ENCODE measurements around the gene USH1C. TPM values are rescaled to one million over a fixed set of nuclear protein-coding genes. Genes with fewer than 3 reads are reported as not detected.

The USH1C gene
- total and polyA plus RNA-seq, 2 of the 4 experiments (the other 2 are of a cell fraction) = not detected

GRCh38 chr11:17535488-17535887 is 8.7 kb downstream of the USH1C start:
- Histone ChIP-seq H4K91ac (ENCODE audit: insufficient read depth, low read depth, low read length) (no peak overlapping the region), H2BK5ac (ENCODE audit: low read depth, low read length, poor library complexity, severe bottlenecking) (no peak overlapping the region), H3K9me3 (ENCODE audit: control insufficient read depth, insufficient read depth, low read length) (no peaks in the 10 kb centered on the region), H2AK5ac (ENCODE audit: low read depth, low read length) (no peak overlapping the region), H3K36me3 (ENCODE audit: control insufficient read depth, insufficient read depth, low read length) (no peaks in the 10 kb centered on the region), H2BK15ac (ENCODE audit: low read depth, low read length) (no peak overlapping the region), H3K4me2 (ENCODE audit: low read depth, low read length) (no peak overlapping the region), H3K4ac (ENCODE audit: low read depth, low read length) (no peak overlapping the region), H4K8ac (ENCODE audit: low read depth in 2 of 2, low read length in 2 of 2) (no peak overlapping the region), H4K5ac (ENCODE audit: low read depth, low read length) (no peak overlapping the region), H2AK9ac (replicated peaks; ENCODE audit: low read depth, low read length, poor library complexity) (no peak overlapping the region), H2BK20ac (ENCODE audit: low read depth, low read length) (no peak overlapping the region), H3K27me3 (ENCODE audit: control insufficient read depth, insufficient read depth, low read length) (peaks cover 16% of the 10 kb centered on the region), H3K9ac (ENCODE audit: low read depth, low read length) (no peak overlapping the region), H3K79me1 (ENCODE audit: low read depth in 1 of 2, low read length in 2 of 2) (no peaks in the 10 kb centered on the region), H3K4me1 (ENCODE audit: control insufficient read depth, insufficient read depth, low read length) (no peaks in the 10 kb centered on the region), H3K27ac (ENCODE audit: insufficient read depth, low read length) (no peak overlapping the region), H3K56ac (ENCODE audit: extremely low read depth, insufficient read depth, low read length) (no peak overlapping the region), H3K4me3 (ENCODE audit: insufficient read depth, low read depth, low read length) (no peak overlapping the region), H4K20me1 (ENCODE audit: insufficient read depth, low read length) (no peaks in the 10 kb centered on the region), H3K23ac (ENCODE audit: low read depth, low read length) (no peak overlapping the region), H3K9me1 (ENCODE audit: insufficient read depth, low read length) (no peaks in the 10 kb centered on the region), H3K18ac (ENCODE audit: low read depth, low read length) (no peak overlapping the region), H2BK120ac (ENCODE audit: low read depth, low read length) (no peak overlapping the region), H2AFZ (replicated peaks; ENCODE audit: low read length, poor library complexity) (no peak overlapping the region), H3K14ac (replicated peaks; ENCODE audit: low read depth, low read length) (no peak overlapping the region)
- TF ChIP-seq POLR2A (IDR thresholded peaks at IDR 0.05; ENCODE audit: low read depth, low read length) (no peak), NFE2L2 (IDR thresholded peaks at IDR 0.05; ENCODE audit: low read depth, low read length) (no peak), CHD1 (IDR thresholded peaks at IDR 0.05; ENCODE audit: low read depth, low read length) (no peak), MAZ (IDR thresholded peaks at IDR 0.05; ENCODE audit: borderline replicate concordance, low read depth, low read length) (no peak), RFX5 (IDR thresholded peaks at IDR 0.05; ENCODE audit: low read depth, low read length) (no peak), MAFK (IDR thresholded peaks at IDR 0.05; ENCODE audit: low read depth, low read length) (no peak), MXI1 (IDR thresholded peaks at IDR 0.05; ENCODE audit: borderline replicate concordance, low read depth, low read length) (no peak), RCOR1 (IDR thresholded peaks at IDR 0.05; ENCODE audit: insufficient replicate concordance, low read length) (no peak), SMC3 (IDR thresholded peaks at IDR 0.05; ENCODE audit: low read depth, low read length) (no peak), CEBPB (IDR thresholded peaks at IDR 0.05; ENCODE audit: low read depth, low read length) (no peak)
- TF ChIP-seq, protein P1, sequence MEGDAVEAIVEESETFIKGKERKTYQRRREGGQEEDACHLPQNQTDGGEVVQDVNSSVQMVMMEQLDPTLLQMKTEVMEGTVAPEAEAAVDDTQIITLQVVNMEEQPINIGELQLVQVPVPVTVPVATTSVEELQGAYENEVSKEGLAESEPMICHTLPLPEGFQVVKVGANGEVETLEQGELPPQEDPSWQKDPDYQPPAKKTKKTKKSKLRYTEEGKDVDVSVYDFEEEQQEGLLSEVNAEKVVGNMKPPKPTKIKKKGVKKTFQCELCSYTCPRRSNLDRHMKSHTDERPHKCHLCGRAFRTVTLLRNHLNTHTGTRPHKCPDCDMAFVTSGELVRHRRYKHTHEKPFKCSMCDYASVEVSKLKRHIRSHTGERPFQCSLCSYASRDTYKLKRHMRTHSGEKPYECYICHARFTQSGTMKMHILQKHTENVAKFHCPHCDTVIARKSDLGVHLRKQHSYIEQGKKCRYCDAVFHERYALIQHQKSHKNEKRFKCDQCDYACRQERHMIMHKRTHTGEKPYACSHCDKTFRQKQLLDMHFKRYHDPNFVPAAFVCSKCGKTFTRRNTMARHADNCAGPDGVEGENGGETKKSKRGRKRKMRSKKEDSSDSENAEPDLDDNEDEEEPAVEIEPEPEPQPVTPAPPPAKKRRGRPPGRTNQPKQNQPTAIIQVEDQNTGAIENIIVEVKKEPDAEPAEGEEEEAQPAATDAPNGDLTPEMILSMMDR (conservative IDR thresholded peaks at IDR 0.05; ENCODE audit: low read depth, low read length) = no peak
- TF ChIP-seq, protein P2, sequence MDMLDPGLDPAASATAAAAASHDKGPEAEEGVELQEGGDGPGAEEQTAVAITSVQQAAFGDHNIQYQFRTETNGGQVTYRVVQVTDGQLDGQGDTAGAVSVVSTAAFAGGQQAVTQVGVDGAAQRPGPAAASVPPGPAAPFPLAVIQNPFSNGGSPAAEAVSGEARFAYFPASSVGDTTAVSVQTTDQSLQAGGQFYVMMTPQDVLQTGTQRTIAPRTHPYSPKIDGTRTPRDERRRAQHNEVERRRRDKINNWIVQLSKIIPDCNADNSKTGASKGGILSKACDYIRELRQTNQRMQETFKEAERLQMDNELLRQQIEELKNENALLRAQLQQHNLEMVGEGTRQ (IDR thresholded peaks at IDR 0.05; ENCODE audit: low read depth, low read length) = no peak
- TF ChIP-seq, protein P3, sequence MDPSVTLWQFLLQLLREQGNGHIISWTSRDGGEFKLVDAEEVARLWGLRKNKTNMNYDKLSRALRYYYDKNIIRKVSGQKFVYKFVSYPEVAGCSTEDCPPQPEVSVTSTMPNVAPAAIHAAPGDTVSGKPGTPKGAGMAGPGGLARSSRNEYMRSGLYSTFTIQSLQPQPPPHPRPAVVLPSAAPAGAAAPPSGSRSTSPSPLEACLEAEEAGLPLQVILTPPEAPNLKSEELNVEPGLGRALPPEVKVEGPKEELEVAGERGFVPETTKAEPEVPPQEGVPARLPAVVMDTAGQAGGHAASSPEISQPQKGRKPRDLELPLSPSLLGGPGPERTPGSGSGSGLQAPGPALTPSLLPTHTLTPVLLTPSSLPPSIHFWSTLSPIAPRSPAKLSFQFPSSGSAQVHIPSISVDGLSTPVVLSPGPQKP (IDR thresholded peaks at IDR 0.05; ENCODE audit: borderline replicate concordance, low read depth, low read length) = no peak
- intact Hi-C loops (cut with micrococcal nuclease) = no loop called here
- ATAC-seq (ENCODE audit: low read depth) = no peak
- dilution Hi-C loops (cut with HindIII; ENCODE audit: low sequenced_read_pairs, unreplicated experiment) = no loop called here
- BruUV-seq (replicated peaks) = no TSS peak
- WGBS, 2 experiments (ENCODE audit: extremely low coverage in 2 of 2, insufficient read length in 1 of 2) = no CpG with 5 or more reads among the region's 3 CpGs
- DNase-seq = no peak
- in situ Hi-C loops (cut with MboI; ENCODE audit: low sequenced_read_pairs) = no loop called here
- ChIA-PET CTCF (no interaction called here), POLR2A (ENCODE audit: unreplicated experiment) (no interaction called here)

All from IMR-90 (cell line).